Fibroblast of lung (primary cell): ENCODE data around the gene MTA1. TPM values are rescaled to one million over a fixed set of nuclear protein-coding genes. Genes with fewer than 3 reads are reported as not detected.

Experiments used
- DNase-seq, 2 donors: peaks; one replicate each; pipeline versions ENCODE4 v3.0.0 to v3.0.0-alpha.2; 2010; ENCODE audit warnings: low read depth in 2 of 2
- H2AFZ ChIP-seq: 2 replicates; pipeline ENCODE4 v1.5.1; 2012; ENCODE audit warnings: low read length, control low read depth, inconsistent platforms
- H3K27ac ChIP-seq: 2 replicates; pipeline ENCODE4 v1.5.1; 2011; ENCODE audit warnings: low read length, control low read depth; ENCODE audit not compliant: insufficient read depth
- H3K27me3 ChIP-seq: 2 replicates; pipeline ENCODE4 v1.5.1; 2011; ENCODE audit warnings: mild to moderate bottlenecking, low read length; ENCODE audit not compliant: control insufficient read depth, insufficient read depth
- H3K36me3 ChIP-seq: 2 replicates; pipeline ENCODE4 v1.5.1; 2011; ENCODE audit warnings: low read length; ENCODE audit not compliant: control insufficient read depth, insufficient read depth
- H3K4me1 ChIP-seq: 2 replicates; pipeline ENCODE4 v1.5.1; 2011; ENCODE audit warnings: low read length; ENCODE audit not compliant: control insufficient read depth, insufficient read depth; ENCODE audit errors: extremely low read depth
- H3K4me2 ChIP-seq: 2 replicates; pipeline ENCODE4 v1.5.1; 2011; ENCODE audit warnings: low read length, control low read depth; ENCODE audit not compliant: insufficient read depth; ENCODE audit errors: extremely low read depth
- H3K4me3 ChIP-seq, 4 experiments: fragments of 200-600 bp in 1 of 4; sonication (generic) in 1 of 4; replicated peaks in 1 of 4; 2 replicates each; pipeline ENCODE4 v1.5.1; 2011 to 2016; ENCODE audit warnings: low read length in 4 of 4, low read depth in 3 of 4, mild to moderate bottlenecking in 3 of 4, control low read depth in 2 of 4, inconsistent platforms in 1 of 4, mixed read lengths in 1 of 4; ENCODE audit not compliant: insufficient read depth in 1 of 4; ENCODE audit errors: control extremely low read depth in 1 of 4
- H3K79me2 ChIP-seq: 2 replicates; pipeline ENCODE4 v1.5.1; 2012; ENCODE audit warnings: mild to moderate bottlenecking, low read length, inconsistent platforms; ENCODE audit not compliant: control insufficient read depth, insufficient read depth
- H3K9ac ChIP-seq: 2 replicates; pipeline ENCODE4 v1.5.1; 2011; ENCODE audit warnings: mild to moderate bottlenecking, low read length, control low read depth; ENCODE audit not compliant: insufficient read depth
- H3K9me3 ChIP-seq: 2 replicates; pipeline ENCODE4 v1.5.1; 2012; ENCODE audit warnings: low read depth, low read length; ENCODE audit not compliant: control insufficient read depth, insufficient read depth
- H4K20me1 ChIP-seq: 2 replicates; pipeline ENCODE4 v1.5.1; 2011; ENCODE audit warnings: low read length; ENCODE audit not compliant: control insufficient read depth, insufficient read depth; ENCODE audit errors: extremely low read depth
- EZH2 ChIP-seq: IDR thresholded peaks from 2 replicates; pipeline ENCODE4 v1.5.1; 2012; ENCODE audit warnings: low read length, control low read depth, mild to moderate bottlenecking; ENCODE audit errors: missing control alignments
- polyA plus RNA-seq, 2 donors: library from polyadenylated mRNA; depleted of rRNA in 1 of 2; stranded (reverse) in 1 of 2; unstranded in 1 of 2; fragments of >200 nt; gene quantifications; 2 replicates each; pipeline ENCODE4 v1.2.1, GENCODE V29; 2011 to 2012; ENCODE audit warnings: missing spikeins in 1 of 2
- total RNA-seq: library from RNA; depleted of rRNA; stranded (reverse); fragments of >200 nt; gene quantifications from 2 replicates; pipeline ENCODE4 v1.2.1, GENCODE V29; 2014
- TF ChIP-seq, protein P1 (sequence below), 2 donors: IDR thresholded peaks in 1 of 2; conservative IDR thresholded peaks in 1 of 2; 1 replicate in 1 of 2; 2 replicates in 1 of 2; pipeline ENCODE4 v1.5.1; 2011 to 2012; ENCODE audit warnings: low read length in 2 of 2, control low read depth in 1 of 2, inconsistent platforms in 1 of 2, low read depth in 1 of 2, mild to moderate bottlenecking in 1 of 2

The MTA1 gene
- total and polyA plus RNA-seq, 2 donors (not counting 1 experiment from before 2014, with no cell fraction given): 28.6 to 29.7 TPM

DNA sequence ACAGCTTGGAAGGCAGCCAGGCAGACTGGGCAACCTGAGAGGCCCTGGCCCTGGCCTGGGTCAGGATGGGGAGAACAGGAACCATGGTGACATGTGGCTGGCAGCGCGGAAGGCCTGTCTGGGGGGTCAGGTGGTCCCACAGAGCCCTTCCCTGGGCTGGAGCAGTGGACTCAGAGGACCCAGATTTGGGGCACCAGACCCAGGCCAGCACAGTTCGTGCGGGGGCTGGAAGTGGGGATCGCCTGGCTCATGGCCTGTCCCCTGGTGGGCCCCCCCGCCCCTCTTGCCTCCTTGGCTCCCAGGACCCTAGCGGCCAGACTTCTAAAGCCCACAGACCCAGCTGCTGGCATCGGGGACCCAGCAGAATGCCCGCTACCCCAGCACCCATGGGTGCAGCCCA is 21.4 kb downstream of the MTA1 start:
- no peak for DNase-seq
- Histone ChIP-seq H3K79me2 (peaks cover 32% of the 10 kb centered on the region), H3K36me3 (peaks cover 6% of the 10 kb centered on the region), H3K9me3 (no peaks in the 10 kb centered on the region), H3K4me2 (no peak overlapping the region), H3K4me1 (no peaks in the 10 kb centered on the region), H3K4me3 (no peak overlapping the region), H3K9ac (no peak overlapping the region), H4K20me1 (no peaks in the 10 kb centered on the region), H3K27me3 (no peaks in the 10 kb centered on the region), H3K27ac (no peak overlapping the region), H2AFZ (no peak overlapping the region)
- TF ChIP-seq, protein P1, sequence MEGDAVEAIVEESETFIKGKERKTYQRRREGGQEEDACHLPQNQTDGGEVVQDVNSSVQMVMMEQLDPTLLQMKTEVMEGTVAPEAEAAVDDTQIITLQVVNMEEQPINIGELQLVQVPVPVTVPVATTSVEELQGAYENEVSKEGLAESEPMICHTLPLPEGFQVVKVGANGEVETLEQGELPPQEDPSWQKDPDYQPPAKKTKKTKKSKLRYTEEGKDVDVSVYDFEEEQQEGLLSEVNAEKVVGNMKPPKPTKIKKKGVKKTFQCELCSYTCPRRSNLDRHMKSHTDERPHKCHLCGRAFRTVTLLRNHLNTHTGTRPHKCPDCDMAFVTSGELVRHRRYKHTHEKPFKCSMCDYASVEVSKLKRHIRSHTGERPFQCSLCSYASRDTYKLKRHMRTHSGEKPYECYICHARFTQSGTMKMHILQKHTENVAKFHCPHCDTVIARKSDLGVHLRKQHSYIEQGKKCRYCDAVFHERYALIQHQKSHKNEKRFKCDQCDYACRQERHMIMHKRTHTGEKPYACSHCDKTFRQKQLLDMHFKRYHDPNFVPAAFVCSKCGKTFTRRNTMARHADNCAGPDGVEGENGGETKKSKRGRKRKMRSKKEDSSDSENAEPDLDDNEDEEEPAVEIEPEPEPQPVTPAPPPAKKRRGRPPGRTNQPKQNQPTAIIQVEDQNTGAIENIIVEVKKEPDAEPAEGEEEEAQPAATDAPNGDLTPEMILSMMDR (conservative IDR thresholded peaks at IDR 0.05 in 1 of 2, IDR thresholded peaks at IDR 0.05 in 1 of 2; ENCODE audit: low read depth in 1 of 2, low read length in 2 of 2): no peak
- no peak for TF ChIP-seq EZH2

DNA sequence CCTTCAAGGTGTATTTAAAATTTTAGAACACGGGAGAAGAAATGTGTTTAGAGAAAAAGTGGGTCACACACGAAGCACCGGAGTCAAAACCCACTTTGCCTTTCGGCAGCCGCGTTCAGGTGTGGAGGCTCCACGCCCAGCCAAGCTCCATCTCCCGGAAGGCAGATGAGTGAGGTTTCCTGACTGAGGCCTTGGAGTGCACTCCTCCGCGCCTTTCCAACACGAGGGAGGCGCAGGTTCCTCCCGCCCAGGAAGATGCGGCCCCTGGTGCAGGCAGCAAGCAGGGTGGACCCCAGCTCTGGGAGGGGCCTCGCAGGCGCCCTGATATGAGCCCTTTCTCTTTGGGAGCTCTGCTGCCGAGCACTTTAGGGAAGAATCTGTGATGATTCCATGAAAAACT is 22.5 kb downstream of the MTA1 start:
- Histone ChIP-seq H3K79me2 (peaks cover 22% of the 10 kb centered on the region), H3K27me3 (no peaks in the 10 kb centered on the region), H3K4me3 (no peak overlapping the region), H2AFZ (no peak overlapping the region), H3K36me3 (peaks cover 6% of the 10 kb centered on the region), H3K4me1 (no peaks in the 10 kb centered on the region), H4K20me1 (no peaks in the 10 kb centered on the region), H3K9ac (no peak overlapping the region), H3K4me2 (no peak overlapping the region), H3K9me3 (no peaks in the 10 kb centered on the region), H3K27ac (no peak overlapping the region)
- TF ChIP-seq EZH2: no peak
- TF ChIP-seq, protein P1 (conservative IDR thresholded peaks at IDR 0.05 in 1 of 2, IDR thresholded peaks at IDR 0.05 in 1 of 2; ENCODE audit: low read depth in 1 of 2, low read length in 2 of 2): no peak
- no peak for DNase-seq

DNA sequence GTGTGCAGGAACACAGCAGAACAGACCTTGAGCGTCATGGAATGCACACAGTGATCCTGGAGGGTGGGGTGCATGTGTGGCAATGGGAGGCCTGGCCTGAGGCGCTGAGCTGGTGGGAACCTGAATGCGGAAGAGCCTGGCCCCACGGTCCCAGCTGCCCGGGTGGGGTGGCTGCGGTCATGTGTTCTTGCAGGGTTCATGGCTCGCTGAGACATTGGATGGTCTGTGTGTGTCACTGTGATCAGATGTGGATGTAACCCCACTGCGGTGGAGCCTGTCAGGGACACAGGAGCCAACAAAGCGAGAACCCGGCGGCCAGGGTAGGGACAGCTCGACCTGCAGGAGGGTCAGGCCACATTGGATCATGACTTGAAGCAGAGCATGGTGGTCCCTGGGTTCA is 23.2 kb downstream of the MTA1 start:
- no peak overlapping the region for H3K4me3 ChIP-seq
- no peak for TF ChIP-seq EZH2
- TF ChIP-seq, protein P1 (conservative IDR thresholded peaks at IDR 0.05 in 1 of 2, IDR thresholded peaks at IDR 0.05 in 1 of 2; ENCODE audit: low read depth in 1 of 2, low read length in 2 of 2): no peak
- no peak overlapping the region for H3K4me2 ChIP-seq
- no peaks in the 10 kb centered on the region for H3K27me3 ChIP-seq
- no peak for DNase-seq
- H3K4me1 ChIP-seq: no peaks in the 10 kb centered on the region
- H3K9me3 ChIP-seq: no peaks in the 10 kb centered on the region
- no peak overlapping the region for H3K27ac ChIP-seq
- peaks cover 15% of the 10 kb centered on the region for H3K79me2 ChIP-seq
- H3K9ac ChIP-seq: no peak overlapping the region
- H4K20me1 ChIP-seq: no peaks in the 10 kb centered on the region
- H2AFZ ChIP-seq: no peak overlapping the region
- peaks cover 3% of the 10 kb centered on the region for H3K36me3 ChIP-seq
